Activated naive CD4-positive, alpha-beta T cell treated with anti-CD3 and anti-CD28 coated beads, Interleukin-2, amount 50 U/mL, for 24 hours (primary cell): Measurements from ENCODE around the gene E4F1.

ENCODE experiments used
- H3K27ac Mint-ChIP-seq: one replicate; pipeline ENCODE4 v1.8.0; 2021; ENCODE audit warnings: mild to moderate bottlenecking, mixed read lengths
- H3K27me3 Mint-ChIP-seq: one replicate; pipeline ENCODE4 v1.8.0; 2021; ENCODE audit warnings: mixed read lengths
- H3K36me3 Mint-ChIP-seq: one replicate; pipeline ENCODE4 v1.8.0; 2021; ENCODE audit warnings: mixed read lengths
- H3K4me1 Mint-ChIP-seq: one replicate; pipeline ENCODE4 v1.8.0; 2021; ENCODE audit warnings: mixed read lengths
- H3K4me3 Mint-ChIP-seq: one replicate; pipeline ENCODE4 v1.8.0; 2021; ENCODE audit warnings: mild to moderate bottlenecking, mixed read lengths
- H3K9me3 Mint-ChIP-seq: one replicate; pipeline ENCODE4 v1.8.0; 2021; ENCODE audit warnings: mixed read lengths

Gene E4F1, protein sequence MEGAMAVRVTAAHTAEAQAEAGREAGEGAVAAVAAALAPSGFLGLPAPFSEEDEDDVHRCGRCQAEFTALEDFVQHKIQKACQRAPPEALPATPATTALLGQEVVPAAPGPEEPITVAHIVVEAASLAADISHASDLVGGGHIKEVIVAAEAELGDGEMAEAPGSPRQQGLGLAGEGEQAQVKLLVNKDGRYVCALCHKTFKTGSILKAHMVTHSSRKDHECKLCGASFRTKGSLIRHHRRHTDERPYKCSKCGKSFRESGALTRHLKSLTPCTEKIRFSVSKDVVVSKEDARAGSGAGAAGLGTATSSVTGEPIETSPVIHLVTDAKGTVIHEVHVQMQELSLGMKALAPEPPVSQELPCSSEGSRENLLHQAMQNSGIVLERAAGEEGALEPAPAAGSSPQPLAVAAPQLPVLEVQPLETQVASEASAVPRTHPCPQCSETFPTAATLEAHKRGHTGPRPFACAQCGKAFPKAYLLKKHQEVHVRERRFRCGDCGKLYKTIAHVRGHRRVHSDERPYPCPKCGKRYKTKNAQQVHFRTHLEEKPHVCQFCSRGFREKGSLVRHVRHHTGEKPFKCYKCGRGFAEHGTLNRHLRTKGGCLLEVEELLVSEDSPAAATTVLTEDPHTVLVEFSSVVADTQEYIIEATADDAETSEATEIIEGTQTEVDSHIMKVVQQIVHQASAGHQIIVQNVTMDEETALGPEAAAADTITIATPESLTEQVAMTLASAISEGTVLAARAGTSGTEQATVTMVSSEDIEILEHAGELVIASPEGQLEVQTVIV

DNA sequence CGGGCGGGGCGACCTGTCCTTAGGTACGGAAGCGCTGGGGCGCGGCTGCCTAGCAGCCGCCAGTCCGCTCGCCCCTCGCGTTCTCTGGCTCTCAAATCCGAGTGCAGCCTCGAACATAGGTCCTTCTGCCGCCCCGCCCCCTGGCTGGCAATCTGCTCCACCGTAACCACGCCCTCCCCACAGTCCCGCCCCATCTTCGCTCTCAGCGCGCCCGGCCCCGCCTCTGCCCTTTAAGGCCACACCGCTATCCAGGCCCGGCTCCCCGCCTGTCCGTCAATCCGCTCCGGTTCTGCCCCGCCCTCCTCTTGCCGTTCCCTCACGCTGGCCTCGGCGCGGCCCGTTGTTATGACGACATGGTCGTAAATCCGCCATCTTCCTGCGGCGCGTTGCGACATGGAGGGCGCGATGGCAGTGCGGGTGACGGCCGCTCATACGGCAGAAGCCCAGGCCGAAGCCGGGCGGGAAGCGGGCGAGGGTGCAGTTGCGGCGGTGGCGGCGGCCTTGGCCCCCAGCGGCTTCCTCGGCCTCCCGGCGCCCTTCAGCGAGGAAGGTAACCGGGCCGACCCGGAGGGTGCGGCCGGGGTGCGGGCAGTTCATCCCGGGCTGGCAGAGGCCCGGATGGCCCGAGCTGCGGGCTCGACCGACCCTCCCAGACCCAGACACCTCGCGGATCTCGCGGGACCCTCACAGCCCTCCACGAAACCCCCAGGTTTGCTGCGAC, at the start of gene E4F1:
Gene E4F1, plus strand, starts transcription at position 371 of the 721 bp plus-strand sequence. Its CDS starts 23 bp downstream, at position 394.
- Mint-ChIP-seq H3K9me3 (no peaks in the 10 kb centered on the region), H3K36me3 (peaks cover 3% of the 10 kb centered on the region), H3K27me3 (no peaks in the 10 kb centered on the region), H3K4me1 (peaks cover 12% of the 10 kb centered on the region), H3K27ac (no peak within 1 kb of the TSS), H3K4me3 (peak within 1 kb of the TSS; percentile 85)

DNA sequence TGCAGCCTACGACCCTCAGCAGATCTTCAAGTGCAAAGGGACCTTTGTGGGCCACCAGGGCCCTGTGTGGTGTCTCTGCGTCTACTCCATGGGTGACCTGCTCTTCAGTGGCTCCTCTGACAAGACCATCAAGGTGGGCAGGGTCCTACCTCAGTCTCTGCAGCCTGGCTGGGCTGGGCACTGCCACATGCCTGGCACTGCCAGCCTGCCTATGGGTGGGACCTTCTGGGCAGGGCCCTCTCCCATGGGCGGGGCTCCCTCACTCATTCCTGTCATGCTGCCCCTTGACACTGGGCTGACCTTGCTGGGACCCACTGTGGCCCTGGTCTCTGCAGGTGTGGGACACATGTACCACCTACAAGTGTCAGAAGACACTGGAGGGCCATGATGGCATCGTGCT, 49.5 kb upstream of the E4F1 start:
- Mint-ChIP-seq H3K27me3 (no peaks in the 10 kb centered on the region), H3K36me3 (peaks cover 5% of the 10 kb centered on the region), H3K4me1 (no peaks in the 10 kb centered on the region), H3K4me3 (no peak overlapping the region), H3K27ac (no peak overlapping the region), H3K9me3 (no peaks in the 10 kb centered on the region)

DNA sequence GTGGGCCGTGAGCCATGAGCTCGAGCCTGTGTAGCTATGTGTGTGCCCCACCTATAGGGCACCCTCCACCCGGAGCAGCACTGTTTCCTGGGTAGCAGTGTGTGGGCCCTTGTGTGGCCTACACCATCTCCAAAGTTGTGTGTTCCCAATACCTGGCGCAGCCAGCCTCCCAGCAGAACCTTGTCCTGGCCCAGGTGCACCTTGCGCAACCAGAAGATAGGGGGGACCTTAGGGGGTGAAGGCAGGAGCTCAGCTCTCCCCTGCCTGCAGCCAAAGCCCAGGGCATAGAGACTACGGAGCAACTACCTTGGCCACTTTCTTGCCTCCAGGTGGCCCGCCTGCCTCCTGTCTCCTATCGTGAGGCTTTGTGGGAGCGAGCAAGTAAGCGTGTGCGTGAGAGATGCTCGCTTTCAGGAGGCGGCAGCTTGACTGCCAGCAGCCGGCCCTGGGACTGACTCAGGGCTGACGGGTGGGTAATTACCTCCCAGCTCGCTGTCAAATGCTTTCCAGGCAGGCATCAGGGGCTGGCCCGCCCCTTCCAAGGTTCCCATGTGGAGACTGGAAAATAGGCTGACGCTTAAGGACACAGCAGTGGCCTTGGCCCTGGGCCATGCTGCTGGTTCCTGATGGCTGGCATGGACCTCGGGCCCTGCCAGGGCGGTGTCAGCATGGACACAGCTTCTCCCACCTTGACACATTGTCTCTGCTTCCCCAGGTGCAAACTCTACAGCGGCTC, 48.8 kb upstream of the E4F1 start:
- Mint-ChIP-seq H3K4me3 (no peak overlapping the region), H3K4me1 (no peaks in the 10 kb centered on the region), H3K27me3 (no peaks in the 10 kb centered on the region), H3K27ac (no peak overlapping the region), H3K9me3 (no peaks in the 10 kb centered on the region), H3K36me3 (peaks cover 5% of the 10 kb centered on the region)

DNA sequence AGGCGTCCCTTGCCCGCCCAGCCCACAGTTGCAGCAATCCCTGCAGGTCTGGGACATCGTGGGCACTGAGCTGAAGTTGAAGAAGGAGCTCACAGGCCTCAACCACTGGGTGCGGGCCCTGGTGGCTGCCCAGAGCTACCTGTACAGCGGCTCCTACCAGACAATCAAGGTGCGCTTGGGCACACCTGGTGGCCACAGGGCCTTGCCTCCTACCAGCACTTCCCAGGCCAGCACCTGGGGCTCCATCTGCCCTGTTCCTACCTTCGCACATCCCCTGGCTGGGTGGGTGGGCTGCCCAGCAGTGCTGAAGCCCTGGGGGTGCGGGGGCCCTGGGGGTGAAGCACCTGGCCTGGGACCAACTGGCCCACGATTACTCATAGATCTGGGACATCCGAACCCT, 47.9 kb upstream of the E4F1 start:
- no peaks in the 10 kb centered on the region for H3K27me3 Mint-ChIP-seq
- H3K36me3 Mint-ChIP-seq, result peaks cover 5% of the 10 kb centered on the region
- H3K4me3 Mint-ChIP-seq, result no peak overlapping the region
- no peaks in the 10 kb centered on the region for H3K9me3 Mint-ChIP-seq
- H3K27ac Mint-ChIP-seq, result no peak overlapping the region
- no peaks in the 10 kb centered on the region for H3K4me1 Mint-ChIP-seq

DNA sequence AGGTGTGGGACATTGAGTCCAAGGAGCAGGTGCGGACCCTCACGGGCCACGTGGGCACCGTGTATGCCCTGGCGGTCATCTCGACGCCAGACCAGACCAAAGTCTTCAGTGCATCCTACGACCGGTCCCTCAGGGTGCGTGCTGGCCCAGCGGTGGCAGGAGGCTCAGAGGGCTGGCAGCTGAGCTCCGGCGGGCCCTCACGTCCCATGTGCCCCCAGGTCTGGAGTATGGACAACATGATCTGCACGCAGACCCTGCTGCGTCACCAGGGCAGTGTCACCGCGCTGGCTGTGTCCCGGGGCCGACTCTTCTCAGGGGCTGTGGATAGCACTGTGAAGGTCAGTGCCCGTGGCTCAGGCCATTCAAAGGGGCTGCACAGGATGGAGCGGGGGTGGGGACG, 47.3 kb upstream of the E4F1 start:
- H3K4me1 Mint-ChIP-seq, result no peaks in the 10 kb centered on the region
- no peaks in the 10 kb centered on the region for H3K9me3 Mint-ChIP-seq
- no peaks in the 10 kb centered on the region for H3K27me3 Mint-ChIP-seq
- peaks cover 5% of the 10 kb centered on the region for H3K36me3 Mint-ChIP-seq
- H3K4me3 Mint-ChIP-seq, result no peak overlapping the region
- no peak overlapping the region for H3K27ac Mint-ChIP-seq

DNA sequence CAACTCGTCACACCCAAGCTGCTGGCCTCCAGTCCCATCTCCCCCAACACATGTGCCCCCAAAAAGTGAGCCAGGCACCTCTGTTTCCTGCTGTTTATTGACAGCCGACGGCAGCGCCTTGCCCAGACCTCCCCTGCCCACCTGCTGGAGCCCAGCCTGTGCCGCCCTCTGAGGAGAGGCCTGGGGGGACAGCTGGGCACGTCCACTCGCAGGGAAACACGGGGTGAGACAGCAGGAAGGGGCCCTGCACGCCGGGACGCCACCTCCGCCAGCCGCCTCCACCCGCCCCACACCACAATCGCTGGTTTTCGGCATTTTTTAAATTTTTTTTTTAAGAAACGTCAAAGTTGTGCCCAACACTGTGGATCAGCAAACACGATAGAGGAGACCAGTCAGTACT, 46.3 kb upstream of the E4F1 start:
- Mint-ChIP-seq H3K27me3 (no peaks in the 10 kb centered on the region), H3K27ac (no peak overlapping the region), H3K4me1 (no peaks in the 10 kb centered on the region), H3K9me3 (no peaks in the 10 kb centered on the region), H3K4me3 (no peak overlapping the region), H3K36me3 (peaks cover 5% of the 10 kb centered on the region)

DNA sequence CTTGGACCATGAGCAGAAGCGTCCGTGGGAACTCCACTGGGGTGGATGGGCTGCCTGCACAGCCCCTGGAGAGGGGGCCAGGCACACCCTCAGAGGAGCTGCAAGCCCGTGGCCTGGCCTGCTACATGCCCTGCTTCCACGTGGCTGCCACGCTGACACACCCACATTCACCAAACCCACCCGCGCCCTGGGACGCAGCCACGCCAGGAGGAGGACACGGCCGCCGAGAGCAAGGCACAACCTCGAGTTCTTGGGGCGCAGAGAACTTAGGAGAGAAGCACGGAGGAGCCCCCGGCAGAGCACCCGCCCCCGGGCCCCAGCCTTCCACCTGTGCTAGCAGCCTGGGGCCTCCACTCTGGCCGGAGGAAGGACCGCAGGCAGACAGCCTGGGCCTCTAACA, 45.8 kb upstream of the E4F1 start:
- Mint-ChIP-seq H3K27ac (no peak overlapping the region), H3K9me3 (no peaks in the 10 kb centered on the region), H3K4me3 (no peak overlapping the region), H3K36me3 (peaks cover 5% of the 10 kb centered on the region), H3K27me3 (no peaks in the 10 kb centered on the region), H3K4me1 (no peaks in the 10 kb centered on the region)

DNA sequence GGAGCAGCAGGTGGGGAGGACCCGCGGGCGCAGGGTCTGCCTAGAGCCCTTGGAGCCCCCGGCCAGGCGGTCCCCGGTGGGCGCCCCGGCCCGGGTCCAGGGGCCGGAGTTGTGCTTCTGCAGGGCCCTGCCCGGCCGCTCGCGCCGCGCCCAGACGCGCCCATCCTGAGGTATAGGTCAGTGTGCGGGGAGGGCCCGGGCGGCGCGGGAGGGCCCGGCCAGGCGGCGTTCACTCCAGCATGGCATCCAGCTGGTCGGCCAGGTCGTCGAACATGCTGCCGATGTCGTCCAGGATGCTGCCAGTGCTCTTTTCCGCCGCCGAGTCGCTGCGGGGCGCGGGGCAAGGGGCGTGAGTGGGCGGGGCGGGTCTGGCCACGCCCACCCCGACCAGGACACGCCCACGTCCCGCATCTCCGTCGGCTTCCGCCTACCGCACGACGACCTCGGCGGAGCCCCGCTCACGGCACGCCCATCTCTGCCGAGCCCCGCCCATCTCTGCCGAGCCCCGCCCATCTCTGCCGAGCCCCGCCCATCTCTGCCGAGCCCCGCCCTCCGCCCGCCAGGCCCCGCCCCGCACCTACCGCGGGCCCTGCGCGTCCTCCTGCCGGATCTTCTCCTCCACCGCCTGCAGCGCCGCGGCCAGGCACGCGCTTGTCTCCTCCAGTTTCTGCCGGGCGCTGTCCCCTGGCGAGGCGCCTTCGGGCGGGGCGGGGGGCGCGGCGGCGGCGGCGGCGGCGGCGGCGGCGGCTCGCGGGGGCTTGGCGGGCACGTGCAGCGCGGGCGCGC, 44.9 kb upstream of the E4F1 start:
- H3K27me3 Mint-ChIP-seq, result no peaks in the 10 kb centered on the region
- peaks cover 4% of the 10 kb centered on the region for H3K36me3 Mint-ChIP-seq
- no peaks in the 10 kb centered on the region for H3K9me3 Mint-ChIP-seq
- no peak overlapping the region for H3K4me3 Mint-ChIP-seq
- H3K27ac Mint-ChIP-seq, result no peak overlapping the region
- H3K4me1 Mint-ChIP-seq, result no peaks in the 10 kb centered on the region

DNA sequence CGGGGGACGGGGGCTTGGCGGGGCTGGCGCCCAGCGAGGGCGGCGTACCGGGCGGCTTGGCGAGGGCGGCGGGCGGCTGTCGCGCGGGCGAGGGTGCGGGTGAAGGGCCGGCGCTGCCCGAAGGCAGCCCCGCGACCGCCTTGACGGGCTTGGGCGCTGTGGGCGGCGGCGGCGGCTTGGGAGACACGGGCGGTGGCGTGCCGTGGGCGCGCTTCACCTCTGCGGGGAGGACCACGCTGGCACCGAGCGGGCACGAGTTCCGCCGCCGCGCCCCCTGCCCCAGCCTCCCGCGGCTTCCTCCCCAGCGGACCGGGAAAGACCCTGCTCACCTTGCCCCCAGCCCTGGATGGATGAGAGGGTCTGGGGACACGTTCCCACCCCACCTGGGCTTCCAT, 44.3 kb upstream of the E4F1 start:
- H3K27ac Mint-ChIP-seq, result peak overlapping the region; percentile 46
- H3K4me1 Mint-ChIP-seq, result no peaks in the 10 kb centered on the region
- H3K4me3 Mint-ChIP-seq, result no peak overlapping the region
- H3K27me3 Mint-ChIP-seq, result no peaks in the 10 kb centered on the region
- no peaks in the 10 kb centered on the region for H3K9me3 Mint-ChIP-seq
- peaks cover under 1% of the 10 kb centered on the region for H3K36me3 Mint-ChIP-seq

DNA sequence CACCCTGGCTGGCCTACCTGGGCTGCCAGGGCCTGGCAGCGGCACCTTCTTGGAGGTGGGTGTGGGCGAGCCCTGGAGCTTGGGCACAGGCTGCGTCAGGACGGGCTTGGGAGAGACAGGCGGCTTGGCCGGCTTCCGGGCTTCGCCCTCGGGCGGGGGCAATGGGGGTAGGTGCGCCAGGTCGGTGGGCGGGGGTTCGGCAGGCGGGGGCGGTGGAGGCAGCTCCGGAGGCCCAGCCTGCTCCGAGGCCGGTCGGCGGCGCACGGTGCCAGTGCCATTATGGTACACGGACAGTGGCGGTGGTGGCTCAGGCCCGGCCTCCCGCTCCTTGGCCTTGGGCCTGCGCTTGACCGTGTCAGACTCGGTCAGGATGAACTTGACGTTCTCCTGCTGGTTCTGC, 43.8 kb upstream of the E4F1 start:
- Mint-ChIP-seq H3K27me3 (no peaks in the 10 kb centered on the region), H3K9me3 (no peaks in the 10 kb centered on the region), H3K36me3 (no peaks in the 10 kb centered on the region)

DNA sequence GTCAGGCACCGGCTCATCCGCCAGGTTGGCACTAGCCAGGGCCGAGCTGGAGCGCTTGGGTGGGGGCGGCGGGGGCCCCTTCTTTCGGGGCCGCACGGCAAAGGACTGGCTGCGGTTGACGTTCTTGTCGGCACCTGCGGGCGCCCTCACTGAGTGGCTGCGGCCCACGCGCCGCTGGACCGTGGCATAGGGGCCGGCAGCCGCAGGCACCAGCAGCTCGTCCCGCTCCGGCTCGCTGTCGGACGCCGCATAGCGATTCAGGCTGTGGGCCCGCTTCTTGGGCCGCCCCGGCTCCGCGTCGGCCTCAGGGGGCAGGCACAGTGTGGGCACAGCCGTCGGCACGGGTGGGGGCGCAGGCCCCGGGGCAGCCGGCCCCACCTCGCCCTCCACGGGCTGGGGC, 42.9 kb upstream of the E4F1 start:
- no peak overlapping the region for H3K27ac Mint-ChIP-seq
- no peak overlapping the region for H3K4me3 Mint-ChIP-seq
- no peaks in the 10 kb centered on the region for H3K9me3 Mint-ChIP-seq

More for the DNA sequence above, 43.8 kb upstream of the E4F1 start:
- peak overlapping the region; percentile 46 for H3K27ac Mint-ChIP-seq
- no peaks in the 10 kb centered on the region for H3K4me1 Mint-ChIP-seq
- no peak overlapping the region for H3K4me3 Mint-ChIP-seq

DNA sequence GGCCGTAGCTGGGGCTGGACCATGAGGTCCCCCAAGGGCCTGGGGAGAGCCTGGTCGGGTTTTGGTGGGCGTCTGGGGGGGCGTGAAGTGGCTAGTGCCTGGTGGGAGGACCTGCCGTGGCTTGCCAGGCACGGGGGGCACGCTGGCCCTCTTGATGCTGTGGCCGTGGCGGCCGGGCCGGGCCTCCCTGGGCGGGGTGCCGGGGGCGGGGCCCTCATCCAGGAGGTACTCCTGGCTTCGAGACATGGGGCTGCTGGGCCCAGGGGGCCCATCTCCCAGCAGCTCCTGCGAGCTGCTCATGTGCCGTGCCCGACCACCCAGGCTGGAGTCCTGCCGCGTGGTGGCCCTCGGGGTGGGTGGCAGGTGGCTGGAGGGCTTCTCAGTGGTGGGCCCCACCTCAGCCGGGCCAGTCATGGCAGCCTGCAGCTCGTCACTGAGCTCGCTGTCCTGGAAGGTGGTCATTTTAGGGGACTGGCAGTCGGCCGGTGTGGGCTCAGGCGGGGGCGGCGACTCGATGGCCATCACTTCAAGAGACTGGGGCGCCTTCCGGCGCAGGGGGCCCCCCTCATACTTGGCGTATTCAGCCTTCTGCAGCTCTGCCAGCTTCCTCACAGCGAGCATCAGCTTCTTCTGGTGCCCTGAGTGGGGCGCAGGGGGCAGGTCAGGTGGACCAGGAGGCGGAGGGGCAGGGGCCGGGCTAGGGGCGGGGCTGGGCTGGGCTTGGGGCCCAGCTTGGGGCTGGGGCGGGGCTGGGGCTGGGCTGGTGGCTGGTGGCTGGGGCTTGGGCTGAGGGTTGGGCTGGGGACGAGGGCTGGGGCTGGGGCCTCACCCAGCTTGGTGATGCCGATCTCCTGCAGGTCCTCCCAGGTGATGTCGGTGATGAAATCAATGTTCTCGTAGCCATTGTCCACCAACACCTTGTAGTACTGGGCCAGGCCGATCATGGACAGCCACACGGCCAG, 42.1 kb upstream of the E4F1 start:
- Mint-ChIP-seq H3K36me3 (no peaks in the 10 kb centered on the region), H3K9me3 (no peaks in the 10 kb centered on the region), H3K4me3 (no peak overlapping the region), H3K27ac (no peak overlapping the region), H3K4me1 (no peaks in the 10 kb centered on the region), H3K27me3 (no peaks in the 10 kb centered on the region)

More for the DNA sequence above, 42.9 kb upstream of the E4F1 start:
- H3K4me1 Mint-ChIP-seq, result no peaks in the 10 kb centered on the region
- no peaks in the 10 kb centered on the region for H3K36me3 Mint-ChIP-seq
- no peaks in the 10 kb centered on the region for H3K27me3 Mint-ChIP-seq

DNA sequence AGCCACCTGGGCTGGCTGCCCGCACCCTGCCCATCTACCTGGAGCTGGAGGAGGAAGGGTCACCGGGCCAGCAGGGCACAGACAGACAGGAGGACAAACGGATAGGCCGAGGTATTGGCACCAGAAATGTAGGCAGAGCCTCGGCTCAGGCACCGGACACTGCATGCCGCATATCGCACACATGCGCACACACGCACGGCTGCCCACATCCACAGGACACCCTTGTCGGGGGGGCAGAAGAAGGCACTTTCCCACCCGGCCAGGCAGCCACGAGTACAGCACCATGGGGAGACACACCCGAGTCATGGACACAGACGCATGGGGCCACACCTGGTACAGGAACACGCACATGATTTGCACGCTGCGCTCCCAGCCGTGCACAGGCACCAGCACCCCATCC, 41.4 kb upstream of the E4F1 start:
- Mint-ChIP-seq H3K36me3 (no peaks in the 10 kb centered on the region), H3K27me3 (no peaks in the 10 kb centered on the region), H3K4me3 (no peak overlapping the region), H3K9me3 (no peaks in the 10 kb centered on the region), H3K27ac (no peak overlapping the region), H3K4me1 (no peaks in the 10 kb centered on the region)

DNA sequence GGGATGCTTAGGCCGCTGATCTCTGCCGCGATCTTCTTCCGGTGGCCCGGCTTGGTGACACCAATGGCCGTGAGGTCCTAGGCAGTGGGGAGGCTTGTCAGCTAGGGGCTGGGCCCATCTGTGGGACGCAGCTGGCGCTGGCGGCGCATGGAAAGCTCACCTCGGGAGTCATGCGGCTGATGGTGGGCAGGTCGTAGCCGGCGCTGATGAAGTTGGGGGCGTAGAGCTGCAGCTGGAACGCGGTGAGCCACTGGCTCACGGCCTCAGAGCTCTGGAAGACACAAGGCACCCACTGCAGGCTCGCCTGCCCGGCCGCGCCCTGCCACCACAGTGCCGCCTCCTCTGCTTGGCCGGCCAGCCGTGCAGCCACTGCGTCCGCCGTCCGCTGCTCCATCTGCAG, 39.7 kb upstream of the E4F1 start:
- H3K27ac Mint-ChIP-seq, result no peak overlapping the region
- no peaks in the 10 kb centered on the region for H3K27me3 Mint-ChIP-seq
- H3K4me1 Mint-ChIP-seq, result no peaks in the 10 kb centered on the region
- H3K4me3 Mint-ChIP-seq, result no peak overlapping the region
- H3K36me3 Mint-ChIP-seq, result no peaks in the 10 kb centered on the region
- no peaks in the 10 kb centered on the region for H3K9me3 Mint-ChIP-seq
